IPS-15b (cell line): Measurements from ENCODE around the gene THSD7B.

Experiments
- H3K27me3 ChIP-seq: one replicate; pipeline ENCODE4 v1.6.1; 2013; ENCODE audit warnings: low read length; ENCODE audit not compliant: control insufficient read depth, insufficient read depth
- H3K36me3 ChIP-seq: one replicate; pipeline ENCODE4 v1.6.1; 2013; ENCODE audit warnings: low read length; ENCODE audit not compliant: control insufficient read depth, insufficient read depth
- H3K4me1 ChIP-seq: one replicate; pipeline ENCODE4 v1.6.1; 2013; ENCODE audit warnings: mild to moderate bottlenecking, low read length; ENCODE audit not compliant: control insufficient read depth, insufficient read depth
- H3K4me3 ChIP-seq: one replicate; pipeline ENCODE4 v1.5.1; 2013; ENCODE audit warnings: low read depth, low read length
- H3K9ac ChIP-seq: one replicate; pipeline ENCODE4 v1.6.1; 2013; ENCODE audit warnings: low read depth, mild to moderate bottlenecking, low read length
- H3K9me3 ChIP-seq: one replicate; pipeline ENCODE4 v1.6.1; 2013; ENCODE audit warnings: mild to moderate bottlenecking, low read length; ENCODE audit not compliant: control insufficient read depth, insufficient read depth

THSD7B gene

GRCh38 chr2:136901732-136902131 lies 136.4 kb downstream of the THSD7B start:
- no peaks in the 10 kb centered on the region for H3K36me3 ChIP-seq
- no peaks in the 10 kb centered on the region for H3K27me3 ChIP-seq
- H3K9me3 ChIP-seq, result no peaks in the 10 kb centered on the region
- no peaks in the 10 kb centered on the region for H3K4me1 ChIP-seq
- H3K9ac ChIP-seq, result no peak overlapping the region
- H3K4me3 ChIP-seq, result no peak overlapping the region

- no peaks in the 10 kb centered on the region for H3K4me1 ChIP-seq
These were observed 140.4 kb downstream of the THSD7B start for GRCh38 chr2:136905779-136906178.

DNA sequence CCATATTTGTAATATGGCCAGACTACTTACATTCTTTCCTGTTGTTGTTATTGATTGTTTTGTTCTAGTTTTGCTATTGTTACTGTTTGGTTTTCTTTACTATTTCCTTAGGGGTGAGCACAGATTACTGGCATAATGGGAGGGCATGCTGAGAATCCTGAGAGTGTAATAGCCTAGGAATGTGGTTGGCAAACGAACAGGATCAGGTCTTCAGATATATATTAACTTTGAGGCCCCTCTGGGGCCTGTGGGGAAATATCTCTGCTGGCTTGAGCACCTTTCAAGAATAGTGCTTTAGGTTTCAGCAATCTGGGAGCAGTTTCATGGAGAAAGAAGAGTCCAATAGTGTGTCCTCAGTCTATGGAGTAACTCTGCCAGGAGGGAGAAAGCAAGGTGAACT lies 144.4 kb downstream of the THSD7B start:
- Histone ChIP-seq H3K4me3 (no peak overlapping the region), H3K4me1 (no peaks in the 10 kb centered on the region), H3K27me3 (no peaks in the 10 kb centered on the region), H3K36me3 (no peaks in the 10 kb centered on the region), H3K9ac (no peak overlapping the region), H3K9me3 (no peaks in the 10 kb centered on the region)

More at GRCh38 chr2:136905779-136906178, 140.4 kb downstream of the THSD7B start:
- H3K4me3 ChIP-seq, result no peak overlapping the region
- no peaks in the 10 kb centered on the region for H3K9me3 ChIP-seq
- no peaks in the 10 kb centered on the region for H3K27me3 ChIP-seq
- no peaks in the 10 kb centered on the region for H3K36me3 ChIP-seq
- no peak overlapping the region for H3K9ac ChIP-seq

DNA sequence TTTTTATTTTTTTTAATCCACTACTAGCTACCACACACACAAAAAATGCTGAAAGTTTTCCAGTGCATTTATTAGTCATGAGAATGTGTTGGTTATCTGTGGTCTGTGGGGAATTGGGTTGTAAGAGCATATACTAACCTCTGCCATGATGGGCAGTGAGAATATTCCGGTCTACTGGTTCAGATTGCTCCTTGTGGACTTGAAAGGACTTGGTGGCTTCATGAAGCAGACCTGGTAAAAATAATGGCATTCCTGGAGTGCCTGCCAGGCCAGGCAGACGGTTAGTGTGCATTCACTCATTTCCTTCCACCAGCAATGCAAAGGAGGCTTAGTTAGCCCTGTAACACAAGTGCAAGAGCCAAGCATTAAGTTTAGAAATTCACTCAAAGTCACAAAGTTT lies 150.8 kb downstream of the THSD7B start:
- Histone ChIP-seq H3K4me1 (no peaks in the 10 kb centered on the region), H3K4me3 (no peak overlapping the region), H3K9me3 (no peaks in the 10 kb centered on the region), H3K27me3 (no peaks in the 10 kb centered on the region), H3K36me3 (no peaks in the 10 kb centered on the region), H3K9ac (no peak overlapping the region)

DNA sequence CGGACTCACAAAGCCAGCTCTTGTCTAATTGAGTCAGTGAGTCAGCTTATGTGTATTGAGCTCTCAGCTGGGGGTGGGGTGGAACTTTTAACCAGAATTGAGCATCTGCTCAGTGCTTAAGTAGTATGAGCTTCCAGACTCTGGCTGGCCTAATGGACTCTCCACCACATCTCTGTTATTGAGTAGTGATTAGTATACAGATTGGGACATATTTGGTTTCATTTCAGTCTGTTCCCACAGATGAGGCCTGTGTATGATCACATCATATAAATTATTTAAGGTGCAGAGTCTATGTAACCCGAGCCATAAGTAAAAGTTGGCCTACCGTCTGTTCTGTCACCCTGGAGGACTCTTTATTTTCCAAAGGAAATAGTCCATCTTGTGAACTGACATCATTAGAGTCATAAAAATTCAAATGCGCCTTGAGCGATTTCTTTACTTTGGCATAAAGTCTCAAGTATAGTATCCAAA lies 152.1 kb downstream of the THSD7B start:
- Histone ChIP-seq H3K9ac (no peak overlapping the region), H3K36me3 (no peaks in the 10 kb centered on the region), H3K9me3 (no peaks in the 10 kb centered on the region), H3K4me1 (no peaks in the 10 kb centered on the region), H3K27me3 (no peaks in the 10 kb centered on the region), H3K4me3 (no peak overlapping the region)

- H3K9ac ChIP-seq, result no peak overlapping the region
- H3K36me3 ChIP-seq, result no peaks in the 10 kb centered on the region
- no peaks in the 10 kb centered on the region for H3K9me3 ChIP-seq
- no peaks in the 10 kb centered on the region for H3K4me1 ChIP-seq
- no peak overlapping the region for H3K4me3 ChIP-seq
- no peaks in the 10 kb centered on the region for H3K27me3 ChIP-seq
These were observed 154.3 kb downstream of the THSD7B start for GRCh38 chr2:136919682-136920081.

GRCh38 chr2:136920652-136921333 lies 155.4 kb downstream of the THSD7B start:
- H3K36me3 ChIP-seq, result no peaks in the 10 kb centered on the region
- no peaks in the 10 kb centered on the region for H3K4me1 ChIP-seq
- H3K9ac ChIP-seq, result no peak overlapping the region
- no peak overlapping the region for H3K4me3 ChIP-seq
- no peaks in the 10 kb centered on the region for H3K9me3 ChIP-seq
- no peaks in the 10 kb centered on the region for H3K27me3 ChIP-seq

- no peak overlapping the region for H3K9ac ChIP-seq
- H3K27me3 ChIP-seq, result no peaks in the 10 kb centered on the region
- no peak overlapping the region for H3K4me3 ChIP-seq
- H3K9me3 ChIP-seq, result no peaks in the 10 kb centered on the region
- peaks cover 11% of the 10 kb centered on the region for H3K4me1 ChIP-seq
- H3K36me3 ChIP-seq, result no peaks in the 10 kb centered on the region
These were observed 161.8 kb downstream of the THSD7B start for GRCh38 chr2:136927156-136927555.

- Histone ChIP-seq H3K36me3 (no peaks in the 10 kb centered on the region), H3K9me3 (no peaks in the 10 kb centered on the region), H3K4me1 (peaks cover 11% of the 10 kb centered on the region)
These were observed 164.2 kb downstream of the THSD7B start for GRCh38 chr2:136929531-136929930.

GRCh38 chr2:136932700-136933099 lies 167.4 kb downstream of the THSD7B start:
- no peaks in the 10 kb centered on the region for H3K36me3 ChIP-seq
- H3K4me3 ChIP-seq, result no peak overlapping the region
- no peaks in the 10 kb centered on the region for H3K9me3 ChIP-seq
- no peaks in the 10 kb centered on the region for H3K4me1 ChIP-seq
- H3K9ac ChIP-seq, result no peak overlapping the region
- no peaks in the 10 kb centered on the region for H3K27me3 ChIP-seq

More at GRCh38 chr2:136929531-136929930, 164.2 kb downstream of the THSD7B start:
- no peak overlapping the region for H3K4me3 ChIP-seq
- no peaks in the 10 kb centered on the region for H3K27me3 ChIP-seq
- no peak overlapping the region for H3K9ac ChIP-seq

GRCh38 chr2:136935119-136935518 lies 169.8 kb downstream of the THSD7B start:
- Histone ChIP-seq H3K9ac (no peak overlapping the region), H3K27me3 (no peaks in the 10 kb centered on the region), H3K9me3 (no peaks in the 10 kb centered on the region), H3K36me3 (no peaks in the 10 kb centered on the region), H3K4me1 (no peaks in the 10 kb centered on the region), H3K4me3 (no peak overlapping the region)

DNA sequence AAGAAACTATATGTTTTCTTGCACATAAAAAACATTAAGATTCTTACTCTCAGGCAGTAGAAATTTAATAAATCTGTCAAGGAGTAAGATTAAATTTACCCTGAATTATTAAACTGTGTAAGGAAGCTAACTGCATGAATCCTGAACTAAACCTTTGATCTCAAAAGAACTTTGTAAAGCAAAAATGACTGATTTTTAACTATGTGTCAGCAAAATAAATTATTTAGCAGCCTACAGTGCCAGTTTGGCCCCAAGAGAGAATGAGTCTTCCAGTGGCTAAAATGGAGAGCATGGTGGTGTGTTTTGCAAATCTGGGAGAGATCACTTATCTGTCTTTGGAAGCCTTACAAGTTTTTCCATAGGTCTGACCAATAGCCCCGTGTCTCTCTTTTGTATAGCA lies 190.7 kb downstream of the THSD7B start:
- H3K27me3 ChIP-seq, result no peaks in the 10 kb centered on the region
- no peaks in the 10 kb centered on the region for H3K4me1 ChIP-seq
- no peak overlapping the region for H3K9ac ChIP-seq
- no peaks in the 10 kb centered on the region for H3K9me3 ChIP-seq
- H3K4me3 ChIP-seq, result no peak overlapping the region
- no peaks in the 10 kb centered on the region for H3K36me3 ChIP-seq
